ENCODE data around the gene STXBP3. TPM values are rescaled to one million over a fixed set of nuclear protein-coding genes. Genes with fewer than 3 reads are reported as not detected.

The STXBP3 gene
- total and polyA plus RNA-seq, 9 donors = 26.5 to 53.5 (median 40.5) TPM

- 86 to 90% (median 88%) methylated on average over 8 of the region's 8 CpGs for WGBS, 3 donors
- DNase-seq = no peak
- TF ChIP-seq CTCF (IDR thresholded peaks at IDR 0.05) (no peak), POLR2A (IDR thresholded peaks at IDR 0.05) (no peak), EP300 (IDR thresholded peaks at IDR 0.05) (no peak)
- Histone ChIP-seq H3K4me3 (no peak overlapping the region), H3K9me3 (no peaks in the 10 kb centered on the region), H3K4me1 (ENCODE audit: insufficient read depth) (no peaks in the 10 kb centered on the region), H3K36me3 (no peaks in the 10 kb centered on the region), H3K27me3 (no peaks in the 10 kb centered on the region), H3K27ac (no peak overlapping the region)
- intact Hi-C loops (cut with DNase I) = no loop called here
Measured at GRCh38 chr1:108728327-108728923, 18.0 kb upstream of the STXBP3 start.

- H3K27ac ChIP-seq = no peak overlapping the region
- H3K4me3 ChIP-seq = no peak overlapping the region
- DNase-seq = no peak
- no peaks in the 10 kb centered on the region for H3K9me3 ChIP-seq
- intact Hi-C loops (cut with DNase I) = no loop called here
- H3K4me1 ChIP-seq (ENCODE audit: insufficient read depth) = no peaks in the 10 kb centered on the region
- TF ChIP-seq POLR2A (IDR thresholded peaks at IDR 0.05) = no peak
- no peak for TF ChIP-seq EP300 (IDR thresholded peaks at IDR 0.05)
- no peak for TF ChIP-seq CTCF (IDR thresholded peaks at IDR 0.05)
- no peaks in the 10 kb centered on the region for H3K27me3 ChIP-seq
- 86 to 93% (median 87%) methylated on average over 4 of the region's 4 CpGs for whole genome bisulfite sequencing, 3 donors
- H3K36me3 ChIP-seq = no peaks in the 10 kb centered on the region
Measured at GRCh38 chr1:108729481-108729880, 17.0 kb upstream of the STXBP3 start.

- no peak for DNase-seq
- 90 to 94% (median 90%) methylated on average over 1 of the region's 1 CpG for WGBS, 3 donors
- intact Hi-C loops (cut with DNase I) = no loop called here
- no peak for TF ChIP-seq CTCF (IDR thresholded peaks at IDR 0.05)
- TF ChIP-seq EP300 (IDR thresholded peaks at IDR 0.05) = no peak
- TF ChIP-seq POLR2A (IDR thresholded peaks at IDR 0.05) = no peak
- no peak overlapping the region for H3K4me3 ChIP-seq
- H3K36me3 ChIP-seq = no peaks in the 10 kb centered on the region
- no peaks in the 10 kb centered on the region for H3K4me1 ChIP-seq (ENCODE audit: insufficient read depth)
- no peaks in the 10 kb centered on the region for H3K9me3 ChIP-seq
- H3K27ac ChIP-seq = no peak overlapping the region
- no peaks in the 10 kb centered on the region for H3K27me3 ChIP-seq
Measured at GRCh38 chr1:108732398-108732797, 14.1 kb upstream of the STXBP3 start.

- no peaks in the 10 kb centered on the region for H3K36me3 ChIP-seq
- TF ChIP-seq POLR2A (IDR thresholded peaks at IDR 0.05) (no peak), CTCF (IDR thresholded peaks at IDR 0.05) (no peak), EP300 (IDR thresholded peaks at IDR 0.05) (no peak)
- 94 to 97% (median 94%) methylated on average over 1 of the region's 1 CpG for WGBS, 3 donors
- no peak for DNase-seq
- intact Hi-C loops (cut with DNase I) = no loop called here
- H3K27ac ChIP-seq = no peak overlapping the region
- no peak overlapping the region for H3K4me3 ChIP-seq
- H3K27me3 ChIP-seq = no peaks in the 10 kb centered on the region
- H3K4me1 ChIP-seq (ENCODE audit: insufficient read depth) = no peaks in the 10 kb centered on the region
- no peaks in the 10 kb centered on the region for H3K9me3 ChIP-seq
Measured at GRCh38 chr1:108734171-108734865, 12.2 kb upstream of the STXBP3 start.
